KMS-11 (cell line): ENCODE data around the gene ICOS.

Experiments
- H2AFZ ChIP-seq: fragments of 200-600 bp; sonication (generic); 2 replicates; pipeline ENCODE4 v1.6.1; 2016; ENCODE audit warnings: antibody characterized with exemption, mixed run types, low read depth
- H3K27ac ChIP-seq: fragments of 200-600 bp; sonication (generic); 2 replicates; pipeline ENCODE4 v1.6.1; 2016; ENCODE audit warnings: mild to moderate bottlenecking, mixed run types
- H3K27me3 ChIP-seq: fragments of 200-600 bp; sonication (generic); 2 replicates; pipeline ENCODE4 v1.6.1; 2017; ENCODE audit warnings: mild to moderate bottlenecking, low read depth, mixed run types, moderate library complexity; ENCODE audit not compliant: insufficient read depth
- H3K36me3 ChIP-seq: fragments of 200-600 bp; sonication (generic); 2 replicates; pipeline ENCODE4 v1.6.1; 2017; ENCODE audit warnings: mild to moderate bottlenecking, mixed run types; ENCODE audit not compliant: insufficient read depth
- H3K4me1 ChIP-seq: fragments of 200-600 bp; sonication (generic); 2 replicates; pipeline ENCODE4 v1.6.1; 2016; ENCODE audit warnings: mild to moderate bottlenecking, low read depth, mixed run types; ENCODE audit not compliant: poor library complexity, severe bottlenecking
- H3K4me2 ChIP-seq: fragments of 200-600 bp; sonication (generic); 2 replicates; pipeline ENCODE4 v1.7.0; 2016; ENCODE audit warnings: mild to moderate bottlenecking, mixed run types
- H3K4me3 ChIP-seq: fragments of 200-600 bp; sonication (generic); IDR thresholded peaks from 2 replicates; pipeline ENCODE4 v1.6.1; 2017; ENCODE audit warnings: low read depth, low read length, mixed read lengths; ENCODE audit not compliant: insufficient read depth
- H3K79me2 ChIP-seq: fragments of 200-600 bp; sonication (generic); 2 replicates; pipeline ENCODE4 v1.6.1; 2016; ENCODE audit warnings: low read depth, mixed run types; ENCODE audit not compliant: insufficient read depth
- H3K9ac ChIP-seq: fragments of 200-600 bp; sonication (generic); 2 replicates; pipeline ENCODE4 v1.6.1; 2016; ENCODE audit warnings: mild to moderate bottlenecking, mixed run types
- H4K20me1 ChIP-seq: fragments of 200-600 bp; sonication (generic); 2 replicates; pipeline ENCODE4 v1.6.1; 2016; ENCODE audit warnings: mild to moderate bottlenecking, mixed run types; ENCODE audit not compliant: insufficient read depth
- TF ChIP-seq, protein P1 (sequence below): fragments of 200-600 bp; sonication (generic); conservative IDR thresholded peaks from 2 replicates; pipeline ENCODE4 v1.6.1; 2017; ENCODE audit warnings: low read depth, mild to moderate bottlenecking, antibody characterized with exemption, low read length, moderate library complexity, mixed read lengths

The ICOS gene

GRCh38 chr2:203934711-203935438 is 1.7 kb upstream of the ICOS start:
- H3K4me2 ChIP-seq, result no peak overlapping the region
- H3K4me1 ChIP-seq, result no peaks in the 10 kb centered on the region
- TF ChIP-seq, protein P1, sequence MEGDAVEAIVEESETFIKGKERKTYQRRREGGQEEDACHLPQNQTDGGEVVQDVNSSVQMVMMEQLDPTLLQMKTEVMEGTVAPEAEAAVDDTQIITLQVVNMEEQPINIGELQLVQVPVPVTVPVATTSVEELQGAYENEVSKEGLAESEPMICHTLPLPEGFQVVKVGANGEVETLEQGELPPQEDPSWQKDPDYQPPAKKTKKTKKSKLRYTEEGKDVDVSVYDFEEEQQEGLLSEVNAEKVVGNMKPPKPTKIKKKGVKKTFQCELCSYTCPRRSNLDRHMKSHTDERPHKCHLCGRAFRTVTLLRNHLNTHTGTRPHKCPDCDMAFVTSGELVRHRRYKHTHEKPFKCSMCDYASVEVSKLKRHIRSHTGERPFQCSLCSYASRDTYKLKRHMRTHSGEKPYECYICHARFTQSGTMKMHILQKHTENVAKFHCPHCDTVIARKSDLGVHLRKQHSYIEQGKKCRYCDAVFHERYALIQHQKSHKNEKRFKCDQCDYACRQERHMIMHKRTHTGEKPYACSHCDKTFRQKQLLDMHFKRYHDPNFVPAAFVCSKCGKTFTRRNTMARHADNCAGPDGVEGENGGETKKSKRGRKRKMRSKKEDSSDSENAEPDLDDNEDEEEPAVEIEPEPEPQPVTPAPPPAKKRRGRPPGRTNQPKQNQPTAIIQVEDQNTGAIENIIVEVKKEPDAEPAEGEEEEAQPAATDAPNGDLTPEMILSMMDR, result no peak
- no peak overlapping the region for H3K27ac ChIP-seq
- H4K20me1 ChIP-seq, result no peaks in the 10 kb centered on the region
- H3K36me3 ChIP-seq, result no peaks in the 10 kb centered on the region
- no peak overlapping the region for H3K4me3 ChIP-seq
- no peak overlapping the region for H2AFZ ChIP-seq
- H3K27me3 ChIP-seq, result no peaks in the 10 kb centered on the region
- no peak overlapping the region for H3K9ac ChIP-seq
- H3K79me2 ChIP-seq, result no peaks in the 10 kb centered on the region

- no peak overlapping the region for H3K9ac ChIP-seq
- no peak overlapping the region for H3K4me2 ChIP-seq
- no peaks in the 10 kb centered on the region for H3K79me2 ChIP-seq
- no peaks in the 10 kb centered on the region for H3K27me3 ChIP-seq
- H3K27ac ChIP-seq, result no peak overlapping the region
- H2AFZ ChIP-seq, result no peak overlapping the region
- TF ChIP-seq, protein P1, result no peak
- H4K20me1 ChIP-seq, result no peaks in the 10 kb centered on the region
- no peak overlapping the region for H3K4me3 ChIP-seq
- no peaks in the 10 kb centered on the region for H3K4me1 ChIP-seq
- no peaks in the 10 kb centered on the region for H3K36me3 ChIP-seq
These were observed 995 bp upstream of the ICOS start for GRCh38 chr2:203935568-203935967.

GRCh38 chr2:203936949-203937348 is 386 bp downstream of the ICOS start:
- Histone ChIP-seq H3K27ac (no peak overlapping the region), H3K4me1 (no peaks in the 10 kb centered on the region), H2AFZ (no peak overlapping the region), H4K20me1 (no peaks in the 10 kb centered on the region), H3K4me3 (no peak overlapping the region), H3K9ac (no peak overlapping the region), H3K79me2 (no peaks in the 10 kb centered on the region), H3K4me2 (no peak overlapping the region), H3K27me3 (no peaks in the 10 kb centered on the region), H3K36me3 (no peaks in the 10 kb centered on the region)
- TF ChIP-seq, protein P1, result no peak

GRCh38 chr2:203937788-203938187 is 1.2 kb downstream of the ICOS start:
- TF ChIP-seq, protein P1, result no peak
- no peaks in the 10 kb centered on the region for H3K79me2 ChIP-seq
- no peak overlapping the region for H3K4me2 ChIP-seq
- no peak overlapping the region for H2AFZ ChIP-seq
- H3K27me3 ChIP-seq, result no peaks in the 10 kb centered on the region
- H3K4me1 ChIP-seq, result no peaks in the 10 kb centered on the region
- H3K27ac ChIP-seq, result no peak overlapping the region
- no peak overlapping the region for H3K9ac ChIP-seq
- H3K4me3 ChIP-seq, result no peak overlapping the region
- H3K36me3 ChIP-seq, result no peaks in the 10 kb centered on the region
- no peaks in the 10 kb centered on the region for H4K20me1 ChIP-seq
